KMS-11 (cell line): ENCODE measurements around the gene NOL4L.
A peak's percentile ranks its signal among the peaks of the same experiment; 100 is the strongest.

Source experiments
- H2AFZ ChIP-seq: fragments of 200-600 bp; sonication (generic); 2 replicates; pipeline ENCODE4 v1.6.1; 2016; ENCODE audit warnings: antibody characterized with exemption, mixed run types, low read depth
- H3K27ac ChIP-seq: fragments of 200-600 bp; sonication (generic); 2 replicates; pipeline ENCODE4 v1.6.1; 2016; ENCODE audit warnings: mild to moderate bottlenecking, mixed run types
- H3K27me3 ChIP-seq: fragments of 200-600 bp; sonication (generic); 2 replicates; pipeline ENCODE4 v1.6.1; 2017; ENCODE audit warnings: mild to moderate bottlenecking, low read depth, mixed run types, moderate library complexity; ENCODE audit not compliant: insufficient read depth
- H3K36me3 ChIP-seq: fragments of 200-600 bp; sonication (generic); 2 replicates; pipeline ENCODE4 v1.6.1; 2017; ENCODE audit warnings: mild to moderate bottlenecking, mixed run types; ENCODE audit not compliant: insufficient read depth
- H3K4me1 ChIP-seq: fragments of 200-600 bp; sonication (generic); 2 replicates; pipeline ENCODE4 v1.6.1; 2016; ENCODE audit warnings: mild to moderate bottlenecking, low read depth, mixed run types; ENCODE audit not compliant: poor library complexity, severe bottlenecking
- H3K4me2 ChIP-seq: fragments of 200-600 bp; sonication (generic); 2 replicates; pipeline ENCODE4 v1.7.0; 2016; ENCODE audit warnings: mild to moderate bottlenecking, mixed run types
- H3K4me3 ChIP-seq: fragments of 200-600 bp; sonication (generic); IDR thresholded peaks from 2 replicates; pipeline ENCODE4 v1.6.1; 2017; ENCODE audit warnings: low read depth, low read length, mixed read lengths; ENCODE audit not compliant: insufficient read depth
- H3K79me2 ChIP-seq: fragments of 200-600 bp; sonication (generic); 2 replicates; pipeline ENCODE4 v1.6.1; 2016; ENCODE audit warnings: low read depth, mixed run types; ENCODE audit not compliant: insufficient read depth
- H3K9ac ChIP-seq: fragments of 200-600 bp; sonication (generic); 2 replicates; pipeline ENCODE4 v1.6.1; 2016; ENCODE audit warnings: mild to moderate bottlenecking, mixed run types
- H4K20me1 ChIP-seq: fragments of 200-600 bp; sonication (generic); 2 replicates; pipeline ENCODE4 v1.6.1; 2016; ENCODE audit warnings: mild to moderate bottlenecking, mixed run types; ENCODE audit not compliant: insufficient read depth
- TF ChIP-seq, protein P1 (sequence below): fragments of 200-600 bp; sonication (generic); conservative IDR thresholded peaks from 2 replicates; pipeline ENCODE4 v1.6.1; 2017; ENCODE audit warnings: low read depth, mild to moderate bottlenecking, antibody characterized with exemption, low read length, moderate library complexity, mixed read lengths

Gene NOL4L

DNA sequence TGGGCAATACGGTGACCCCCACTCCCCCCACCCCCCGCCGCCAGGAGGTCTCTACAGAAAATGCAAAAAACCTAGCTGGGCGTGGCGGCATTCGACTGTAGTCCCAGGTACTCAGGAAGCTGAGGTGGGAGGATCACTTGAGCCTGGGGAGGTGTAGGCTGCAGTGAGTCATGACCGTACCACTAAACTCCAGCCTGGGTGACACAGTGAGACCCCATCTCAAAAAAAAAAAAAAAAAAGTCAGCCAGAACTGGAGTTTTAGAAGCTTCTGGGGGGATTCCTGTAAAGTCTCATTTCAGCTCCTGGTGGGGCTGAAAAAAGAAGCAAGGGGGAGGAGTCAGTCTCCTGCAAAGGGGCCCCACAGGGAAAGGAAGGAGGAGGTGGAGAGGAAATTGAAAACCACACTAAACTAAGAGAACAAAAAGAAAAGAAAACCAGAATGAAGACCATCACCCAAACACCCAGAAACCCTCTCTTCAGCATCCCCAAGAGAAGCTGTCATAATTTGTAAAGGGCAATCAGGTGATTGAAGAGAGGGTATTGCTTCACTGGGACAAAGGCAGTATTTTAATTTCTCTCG lies 50.4 kb downstream of the NOL4L start:
- H2AFZ ChIP-seq, result peak overlapping the region; percentile 59; the same call in 1 of the 2 replicates
- no peaks in the 10 kb centered on the region for H3K79me2 ChIP-seq
- peaks cover 56% of the 10 kb centered on the region for H3K4me1 ChIP-seq
- no peak overlapping the region for H3K4me3 ChIP-seq
- no peaks in the 10 kb centered on the region for H3K27me3 ChIP-seq
- H3K4me2 ChIP-seq, result peak overlapping the region; percentile 98
- H3K27ac ChIP-seq, result peak overlapping the region; percentile 56; the same call in 1 of the 2 replicates
- no peak overlapping the region; the same call in 1 of the 2 replicates for H3K9ac ChIP-seq
- no peaks in the 10 kb centered on the region for H3K36me3 ChIP-seq
- TF ChIP-seq, protein P1, sequence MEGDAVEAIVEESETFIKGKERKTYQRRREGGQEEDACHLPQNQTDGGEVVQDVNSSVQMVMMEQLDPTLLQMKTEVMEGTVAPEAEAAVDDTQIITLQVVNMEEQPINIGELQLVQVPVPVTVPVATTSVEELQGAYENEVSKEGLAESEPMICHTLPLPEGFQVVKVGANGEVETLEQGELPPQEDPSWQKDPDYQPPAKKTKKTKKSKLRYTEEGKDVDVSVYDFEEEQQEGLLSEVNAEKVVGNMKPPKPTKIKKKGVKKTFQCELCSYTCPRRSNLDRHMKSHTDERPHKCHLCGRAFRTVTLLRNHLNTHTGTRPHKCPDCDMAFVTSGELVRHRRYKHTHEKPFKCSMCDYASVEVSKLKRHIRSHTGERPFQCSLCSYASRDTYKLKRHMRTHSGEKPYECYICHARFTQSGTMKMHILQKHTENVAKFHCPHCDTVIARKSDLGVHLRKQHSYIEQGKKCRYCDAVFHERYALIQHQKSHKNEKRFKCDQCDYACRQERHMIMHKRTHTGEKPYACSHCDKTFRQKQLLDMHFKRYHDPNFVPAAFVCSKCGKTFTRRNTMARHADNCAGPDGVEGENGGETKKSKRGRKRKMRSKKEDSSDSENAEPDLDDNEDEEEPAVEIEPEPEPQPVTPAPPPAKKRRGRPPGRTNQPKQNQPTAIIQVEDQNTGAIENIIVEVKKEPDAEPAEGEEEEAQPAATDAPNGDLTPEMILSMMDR, result no peak
- H4K20me1 ChIP-seq, result no peaks in the 10 kb centered on the region

DNA sequence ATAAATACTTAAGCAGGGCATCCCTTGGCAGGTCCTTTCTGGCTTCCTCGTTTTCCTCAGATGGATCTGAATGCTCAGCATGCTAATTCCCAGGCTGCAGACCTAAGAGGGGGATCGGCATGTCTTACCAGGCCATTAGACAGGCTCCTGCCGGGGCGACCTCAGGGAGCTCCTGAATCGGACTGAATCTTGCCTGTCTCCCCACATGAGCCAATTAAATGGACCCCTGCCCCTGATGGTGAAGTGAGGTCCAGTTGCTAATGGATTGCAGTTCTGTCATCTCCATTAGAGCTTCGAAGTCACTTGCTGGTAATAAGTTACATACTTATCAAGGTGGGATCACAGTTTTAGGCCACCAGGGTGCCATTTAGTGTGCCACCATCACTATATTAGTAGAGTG lies 51.4 kb downstream of the NOL4L start:
- Histone ChIP-seq H3K9ac (no peak overlapping the region), H3K27ac (no peak overlapping the region), H3K4me3 (no peak overlapping the region), H3K79me2 (no peaks in the 10 kb centered on the region), H3K36me3 (no peaks in the 10 kb centered on the region), H4K20me1 (no peaks in the 10 kb centered on the region), H3K4me2 (no peak overlapping the region; the same call in 1 of the 2 replicates), H2AFZ (no peak overlapping the region), H3K4me1 (peaks cover 48% of the 10 kb centered on the region), H3K27me3 (no peaks in the 10 kb centered on the region)
- TF ChIP-seq, protein P1, result no peak

DNA sequence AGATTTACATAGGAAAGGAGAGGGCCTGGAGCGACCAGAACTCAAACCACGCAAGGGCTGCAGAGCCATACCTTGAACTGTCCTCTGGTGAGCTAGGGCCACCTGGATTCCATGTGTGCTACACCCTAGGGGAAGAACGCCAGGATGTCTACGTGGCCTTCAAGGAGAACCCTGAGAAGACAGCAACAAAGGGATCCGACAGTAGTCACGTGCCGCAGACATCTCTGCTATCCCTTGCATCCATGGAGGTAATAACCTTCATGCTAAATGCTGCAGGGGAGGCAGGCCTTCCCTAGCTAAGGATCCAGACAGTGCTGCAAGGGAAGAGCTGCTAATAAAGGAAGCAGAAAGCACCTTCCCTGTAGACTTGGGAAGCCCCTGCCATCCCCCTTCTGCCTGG lies 52.9 kb downstream of the NOL4L start:
- no peak overlapping the region for H3K27ac ChIP-seq
- no peak overlapping the region for H3K4me2 ChIP-seq
- no peaks in the 10 kb centered on the region for H4K20me1 ChIP-seq
- H2AFZ ChIP-seq, result no peak overlapping the region
- H3K4me1 ChIP-seq, result peaks cover 39% of the 10 kb centered on the region
- H3K36me3 ChIP-seq, result no peaks in the 10 kb centered on the region
- H3K79me2 ChIP-seq, result no peaks in the 10 kb centered on the region
- TF ChIP-seq, protein P1, result no peak
- H3K4me3 ChIP-seq, result no peak overlapping the region
- H3K27me3 ChIP-seq, result no peaks in the 10 kb centered on the region
- no peak overlapping the region for H3K9ac ChIP-seq

DNA sequence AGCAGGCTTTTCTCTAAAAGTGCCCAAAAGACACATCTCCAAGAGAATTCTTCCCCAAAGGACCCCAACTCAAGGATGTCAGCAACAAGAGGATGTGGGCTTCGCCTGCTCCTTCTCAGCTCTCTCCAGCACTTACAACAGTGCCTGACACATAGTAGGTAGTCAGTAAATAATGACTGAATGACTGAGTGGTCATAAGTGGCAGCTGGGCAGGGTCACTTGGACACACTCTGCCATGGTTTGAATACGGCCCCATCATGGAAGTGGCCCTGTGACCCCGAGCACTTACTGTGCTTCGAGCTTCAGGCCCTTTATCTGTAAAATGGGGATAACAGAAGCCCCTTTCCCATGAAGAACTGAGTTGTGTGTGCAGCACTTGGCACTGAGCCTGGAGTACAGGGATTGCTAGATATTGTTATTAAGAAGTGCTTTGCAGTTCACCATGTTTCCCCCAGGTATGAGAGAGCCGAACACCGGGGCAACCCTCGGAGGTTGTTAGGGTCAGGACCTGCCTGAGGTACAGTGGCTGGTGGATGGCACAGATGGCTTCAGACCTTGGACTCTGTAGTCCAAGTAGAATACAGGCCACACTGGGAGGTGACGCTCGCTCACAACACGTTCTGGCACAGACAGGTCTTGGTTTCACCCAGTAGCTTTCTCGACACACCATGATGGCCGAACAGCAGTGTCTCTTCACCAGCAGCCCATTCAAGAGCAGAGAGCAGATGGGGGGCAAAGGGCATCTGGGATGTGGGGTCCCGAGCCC lies 56.0 kb downstream of the NOL4L start:
- Histone ChIP-seq H2AFZ (no peak overlapping the region), H3K4me2 (no peak overlapping the region), H3K79me2 (no peaks in the 10 kb centered on the region), H3K4me3 (no peak overlapping the region), H3K36me3 (no peaks in the 10 kb centered on the region), H3K4me1 (peaks cover 48% of the 10 kb centered on the region), H4K20me1 (no peaks in the 10 kb centered on the region), H3K27ac (no peak overlapping the region), H3K9ac (no peak overlapping the region), H3K27me3 (no peaks in the 10 kb centered on the region)
- TF ChIP-seq, protein P1, result no peak
